Calu3 (cell line): ENCODE results near the gene RNF44. TPM values are rescaled to one million over a fixed set of nuclear protein-coding genes. Genes with fewer than 3 reads are reported as not detected.

ENCODE experiments used
- BruUV-seq: library from RNA; stranded (reverse); fragments of 400-500 nt; replicated peaks from 2 replicates; lab custom pipeline; 2021; lab: Mats Ljungman, UMichigan
- CTCF ChIA-PET: fragments of 300-600 bp; sonication (Branson Sonifier 250); formaldehyde crosslinking; loops from one replicate; lab custom pipeline; 2022; ENCODE audit warnings: antibody characterized with exemption; lab: Charles Lee
- DNase-seq: peaks from one replicate; pipeline ENCODE4 v3.0.0; 2022
- H3K27ac Mint-ChIP-seq: one replicate; pipeline ENCODE4 v1.8.0; 2022; ENCODE audit warnings: mixed read lengths; ENCODE audit not compliant: unreplicated experiment
- H3K27me3 Mint-ChIP-seq: one replicate; pipeline ENCODE4 v1.8.0; 2022; ENCODE audit warnings: mixed read lengths; ENCODE audit not compliant: unreplicated experiment
- H3K36me3 Mint-ChIP-seq: one replicate; pipeline ENCODE4 v1.8.0; 2022; ENCODE audit warnings: mild to moderate bottlenecking, moderate library complexity, mixed read lengths; ENCODE audit not compliant: insufficient read depth, unreplicated experiment
- H3K4me1 Mint-ChIP-seq: one replicate; pipeline ENCODE4 v1.8.0; 2022; ENCODE audit warnings: mild to moderate bottlenecking, low read depth, mixed read lengths; ENCODE audit not compliant: unreplicated experiment
- H3K4me3 Mint-ChIP-seq: one replicate; pipeline ENCODE4 v1.8.0; 2022; ENCODE audit warnings: mild to moderate bottlenecking, low read depth, moderate library complexity, mixed read lengths; ENCODE audit not compliant: unreplicated experiment
- H3K9me3 Mint-ChIP-seq: one replicate; pipeline ENCODE4 v1.8.0; 2022; ENCODE audit warnings: low read depth, mixed read lengths; ENCODE audit not compliant: unreplicated experiment
- intact Hi-C: fragments of 100-400 bp; cut with micrococcal nuclease; formaldehyde crosslinking; loops from one replicate; pipeline ENCODE4 v1.10.0; 2022; ENCODE audit not compliant: unreplicated experiment
- total RNA-seq: library from RNA; stranded (reverse); gene quantifications from 2 replicates; pipeline ENCODE4 v1.2.3, GENCODE V29; 2022
- TF ChIP-seq, protein P1 (sequence below): fragments of 200-600 bp; IDR thresholded peaks from one replicate; pipeline ENCODE4 v1.8.0; 2022; ENCODE audit warnings: antibody characterized with exemption; ENCODE audit not compliant: unreplicated experiment

RNF44 gene
- total RNA-seq, 1 experiment from 2014 or later = 82.3 TPM

DNA sequence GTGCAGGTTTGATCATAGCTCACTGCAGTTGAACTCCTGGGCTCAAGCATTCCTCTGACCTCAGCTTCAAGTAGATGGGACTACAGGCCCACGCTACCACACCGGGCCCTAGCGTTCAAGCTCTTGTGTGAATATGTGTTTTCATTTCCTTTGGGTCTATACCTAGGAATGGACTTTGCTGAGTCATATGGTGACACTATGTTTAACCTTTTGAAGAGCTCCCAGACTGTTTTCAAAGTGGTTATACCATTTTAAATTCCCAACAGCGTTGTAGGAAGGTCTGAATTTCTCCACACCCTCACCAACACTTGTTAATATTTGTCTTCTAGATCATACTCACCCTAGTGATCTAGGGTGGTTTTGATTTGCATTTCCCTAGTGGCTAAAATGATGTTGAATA is 55.5 kb downstream of the RNF44 start:
- TF ChIP-seq, protein P1, sequence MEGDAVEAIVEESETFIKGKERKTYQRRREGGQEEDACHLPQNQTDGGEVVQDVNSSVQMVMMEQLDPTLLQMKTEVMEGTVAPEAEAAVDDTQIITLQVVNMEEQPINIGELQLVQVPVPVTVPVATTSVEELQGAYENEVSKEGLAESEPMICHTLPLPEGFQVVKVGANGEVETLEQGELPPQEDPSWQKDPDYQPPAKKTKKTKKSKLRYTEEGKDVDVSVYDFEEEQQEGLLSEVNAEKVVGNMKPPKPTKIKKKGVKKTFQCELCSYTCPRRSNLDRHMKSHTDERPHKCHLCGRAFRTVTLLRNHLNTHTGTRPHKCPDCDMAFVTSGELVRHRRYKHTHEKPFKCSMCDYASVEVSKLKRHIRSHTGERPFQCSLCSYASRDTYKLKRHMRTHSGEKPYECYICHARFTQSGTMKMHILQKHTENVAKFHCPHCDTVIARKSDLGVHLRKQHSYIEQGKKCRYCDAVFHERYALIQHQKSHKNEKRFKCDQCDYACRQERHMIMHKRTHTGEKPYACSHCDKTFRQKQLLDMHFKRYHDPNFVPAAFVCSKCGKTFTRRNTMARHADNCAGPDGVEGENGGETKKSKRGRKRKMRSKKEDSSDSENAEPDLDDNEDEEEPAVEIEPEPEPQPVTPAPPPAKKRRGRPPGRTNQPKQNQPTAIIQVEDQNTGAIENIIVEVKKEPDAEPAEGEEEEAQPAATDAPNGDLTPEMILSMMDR = no peak
- H3K9me3 Mint-ChIP-seq = no peaks in the 10 kb centered on the region
- intact Hi-C loops = no loop called here
- DNase-seq = no peak
- no peaks in the 10 kb centered on the region for H3K27me3 Mint-ChIP-seq
- H3K4me3 Mint-ChIP-seq = no peak overlapping the region
- H3K27ac Mint-ChIP-seq = no peak overlapping the region
- no TSS peak for BruUV-seq
- peaks cover 9% of the 10 kb centered on the region for H3K4me1 Mint-ChIP-seq
- peaks cover 45% of the 10 kb centered on the region for H3K36me3 Mint-ChIP-seq
- CTCF ChIA-PET = no interaction called here

Other genes with a start within 250 kb of the RNF44 start
- gene KIAA1191, start 175.6 kb downstream of the RNF44 start, total RNA-seq = 75.8 and 79.0 TPM in 2 replicates
- gene ARL10, start 171.9 kb downstream of the RNF44 start, total RNA-seq = 3.8 and 4.2 TPM in 2 replicates
- 84.5 and 88.5 TPM in 2 replicates for gene NOP16, start 148.8 kb downstream of the RNF44 start, total RNA-seq
- gene HIGD2A, start 148.7 kb downstream of the RNF44 start, total RNA-seq = 72.5 and 72.6 TPM in 2 replicates
- 104 and 116 TPM in 2 replicates for gene CLTB, start 120.9 kb downstream of the RNF44 start, total RNA-seq
- gene FAF2, start 89.0 kb downstream of the RNF44 start, total RNA-seq = 68.9 and 73.6 TPM in 2 replicates
- 7.8 and 13.3 TPM in 2 replicates for gene CDHR2, start 11.9 kb upstream of the RNF44 start, total RNA-seq
- 11.5 and 12.6 TPM in 2 replicates for gene GPRIN1, start 72.8 kb upstream of the RNF44 start, total RNA-seq
- not detected in 2 replicates for gene SNCB, start 93.1 kb upstream of the RNF44 start, total RNA-seq
- not detected in 2 replicates for gene EIF4E1B, start 93.3 kb upstream of the RNF44 start, total RNA-seq
- 66.3 and 67.7 TPM in 2 replicates for gene TSPAN17, start 110.1 kb upstream of the RNF44 start, total RNA-seq